ENCODE results near the gene ZIC2.

The ZIC2 gene

GRCh38 chr13:99988529-99989275, 7.1 kb downstream of the ZIC2 start:
- no peak for DNase-seq

DNA sequence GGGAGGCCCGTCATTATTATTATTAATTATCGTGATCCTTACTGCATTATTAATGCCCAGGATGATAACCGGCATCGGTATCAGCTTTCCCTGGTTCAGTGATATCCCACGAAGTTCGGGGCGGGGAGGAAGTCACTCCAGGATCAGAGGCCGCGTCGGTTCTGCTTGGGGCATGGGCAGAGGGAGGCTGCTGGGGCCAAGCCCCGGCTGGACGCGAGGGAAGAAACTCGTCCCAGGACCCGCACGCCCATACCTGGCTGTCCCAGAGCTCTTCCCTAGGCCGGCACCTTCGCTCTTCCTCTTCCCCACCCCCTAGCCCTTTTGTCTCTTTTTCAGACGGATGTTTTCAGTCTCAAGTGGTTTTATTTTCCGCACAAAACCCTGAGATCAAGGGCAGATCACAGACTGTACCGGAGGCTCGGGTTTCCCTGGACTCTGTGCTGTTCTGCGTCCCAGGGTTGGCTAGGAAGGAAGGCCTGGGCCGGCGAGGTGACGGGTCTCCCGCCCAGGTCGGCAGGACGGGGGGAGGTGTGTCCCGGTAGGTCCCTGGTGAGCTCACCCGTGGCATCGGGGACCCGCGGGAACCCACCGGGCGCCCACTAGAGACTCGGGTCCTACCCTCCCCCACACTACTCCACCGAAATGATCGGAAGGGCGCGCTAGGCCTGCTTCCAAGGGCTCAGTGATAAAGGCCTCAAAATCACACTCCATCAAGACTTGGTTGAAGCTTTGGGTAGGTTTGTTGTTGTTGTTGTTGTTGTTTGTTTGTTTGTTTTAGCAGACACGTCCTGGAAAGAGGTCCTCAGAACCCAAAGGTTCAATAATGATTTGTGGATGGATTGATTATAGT, 7.9 kb downstream of the ZIC2 start:
- DNase-seq = no peak

- no peak for DNase-seq
Observed at GRCh38 chr13:99990126-99990977, 8.8 kb downstream of the ZIC2 start.

DNA sequence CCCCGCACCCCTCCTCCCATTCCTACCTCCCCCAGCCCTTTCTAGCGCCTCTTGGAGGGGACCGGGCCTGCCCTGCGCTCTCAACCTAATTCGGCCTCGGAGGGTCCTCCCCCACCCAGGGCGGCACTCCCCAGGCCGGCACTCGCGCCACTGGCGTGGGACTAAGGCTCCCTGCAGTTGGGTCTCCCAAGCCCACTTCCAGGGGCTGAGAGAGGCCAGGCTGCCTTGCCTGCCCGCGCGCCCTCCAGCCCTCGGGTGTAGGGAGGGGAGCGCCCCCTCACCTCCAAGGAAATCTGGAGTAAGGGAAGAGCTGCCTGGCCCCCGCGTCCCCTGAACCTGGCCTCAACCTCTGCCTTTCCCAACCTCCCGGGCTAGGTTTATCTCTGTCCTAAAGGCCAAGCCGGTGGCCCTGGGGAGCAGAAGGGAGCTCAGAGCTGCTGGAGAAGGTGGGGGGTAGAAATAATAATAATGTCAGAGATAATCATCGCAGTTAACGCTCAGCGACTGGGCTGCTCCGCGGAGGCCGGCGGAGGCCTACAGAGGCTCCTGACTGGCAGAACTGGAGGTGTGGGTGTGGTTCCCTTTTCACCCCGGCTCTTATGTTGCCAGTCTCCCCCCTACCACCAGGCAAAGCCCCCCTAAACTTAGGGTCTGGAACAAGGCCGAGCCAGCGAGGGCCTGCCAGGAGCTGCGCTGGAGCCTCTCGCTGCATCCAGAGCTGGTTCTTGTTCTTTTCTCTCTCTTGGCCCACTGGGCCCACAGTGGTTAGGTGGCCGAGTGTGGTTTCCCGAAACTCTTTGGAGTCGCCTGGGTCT, 9.6 kb downstream of the ZIC2 start:
- DNase-seq = no peak

- no peak for DNase-seq
Observed at GRCh38 chr13:99991828-99992775, 10.5 kb downstream of the ZIC2 start.

- no peak for DNase-seq
Observed at GRCh38 chr13:99992949-99993351, 11.4 kb downstream of the ZIC2 start.

DNA sequence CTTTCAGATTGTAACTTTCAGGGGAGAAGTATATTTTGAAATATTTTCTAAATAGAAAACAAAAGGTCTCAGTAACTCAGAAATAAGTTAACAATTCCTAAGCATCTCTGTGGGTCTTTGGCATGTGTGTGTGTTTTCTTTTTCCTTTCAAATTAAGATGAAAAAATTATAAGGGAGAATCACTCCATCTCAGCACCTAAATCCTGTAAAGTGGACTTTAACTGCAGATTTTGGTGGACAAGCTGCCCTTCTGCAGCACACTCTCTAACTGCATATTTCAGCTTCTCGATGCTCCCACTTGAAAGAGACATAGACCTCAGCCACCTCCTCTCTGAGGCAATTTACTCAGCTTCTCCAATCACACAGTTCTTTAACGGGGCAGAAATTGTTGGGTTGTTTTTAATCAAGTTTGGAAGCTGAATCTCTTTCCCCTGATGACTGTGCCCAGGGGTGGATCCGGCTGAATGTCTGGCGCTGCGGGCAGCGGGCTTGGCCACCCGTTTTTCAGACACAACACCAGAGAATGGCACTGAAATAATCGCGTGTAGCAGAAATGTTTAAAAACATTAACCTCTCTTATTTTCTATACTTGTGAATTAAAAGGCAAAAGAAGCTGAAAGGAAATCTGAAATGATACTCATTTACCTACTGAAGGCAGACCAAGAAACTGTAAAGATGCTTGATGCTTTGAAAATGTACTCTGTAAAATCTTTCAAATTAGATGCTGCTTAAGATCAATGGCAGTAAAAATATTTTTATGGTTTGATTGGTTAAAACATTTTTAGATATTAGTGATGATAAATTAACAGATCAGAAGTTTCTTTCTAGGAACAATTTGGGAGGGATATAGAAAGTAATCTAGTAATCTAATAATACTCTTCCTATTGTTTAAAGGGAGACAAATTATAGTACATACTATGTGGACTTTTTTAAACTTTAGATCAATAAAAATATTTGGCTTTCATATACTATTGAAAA, 12.4 kb downstream of the ZIC2 start:
- DNase-seq = no peak

- no peak for DNase-seq
Observed at GRCh38 chr13:99994638-99995020, 13.0 kb downstream of the ZIC2 start.

GRCh38 chr13:99995104-99995588, 13.6 kb downstream of the ZIC2 start:
- peak; percentile 46 for DNase-seq

- no peak for DNase-seq
Observed at GRCh38 chr13:99995589-99996380, 14.2 kb downstream of the ZIC2 start.

- DNase-seq = peak; percentile 38
Observed at GRCh38 chr13:99996381-99996973, 14.9 kb downstream of the ZIC2 start.

DNA sequence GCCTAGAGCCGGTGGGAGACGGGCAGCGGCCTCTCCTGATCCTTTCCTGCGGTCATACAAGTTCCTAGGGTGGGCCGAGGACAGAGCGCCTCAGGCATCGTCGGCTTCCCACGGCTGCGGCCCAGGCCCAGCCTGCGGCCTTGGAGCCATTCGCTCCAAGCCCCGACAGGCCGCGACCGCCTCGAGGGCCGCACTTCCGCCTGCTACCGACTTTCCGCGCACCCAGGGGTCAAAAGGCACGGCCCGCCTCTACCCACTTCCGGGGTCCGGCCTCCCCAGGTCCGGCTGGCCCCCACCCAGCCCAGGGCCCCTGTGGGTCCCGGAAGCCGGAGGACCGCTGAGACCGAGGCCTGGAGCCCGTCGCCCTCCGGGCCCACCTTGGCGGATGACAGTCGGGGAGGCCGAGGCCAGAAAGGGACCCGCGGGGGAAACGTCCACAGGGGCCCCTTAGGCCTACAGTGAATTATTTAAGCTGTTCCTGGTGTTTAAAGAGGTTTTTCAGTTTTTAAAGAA, 16.2 kb downstream of the ZIC2 start:
- no peak for DNase-seq

GRCh38 chr13:99998261-99998660, 16.7 kb downstream of the ZIC2 start:
- DNase-seq = no peak

- DNase-seq = no peak
Observed at GRCh38 chr13:100014621-100015020, 33.0 kb downstream of the ZIC2 start.

GRCh38 chr13:100019780-100020356, 38.3 kb downstream of the ZIC2 start:
- no peak for DNase-seq

DNA sequence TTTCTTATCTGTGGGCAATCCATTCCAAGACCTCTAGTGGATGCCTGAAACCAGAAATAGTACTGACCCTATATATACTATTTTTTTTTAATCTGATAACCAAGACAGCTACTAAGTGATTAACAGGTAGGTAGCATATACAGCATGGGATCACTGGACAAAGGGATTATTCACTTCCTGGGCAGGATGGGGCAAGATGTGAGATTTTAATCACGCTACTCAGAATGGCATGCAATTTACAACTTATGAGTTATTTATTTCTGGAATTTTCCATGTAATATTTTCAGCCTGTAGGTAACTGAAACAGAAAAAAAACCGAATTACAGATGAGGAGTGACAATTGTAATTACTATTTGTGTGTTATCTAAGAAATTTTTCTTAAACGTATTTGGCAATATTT, 41.2 kb downstream of the ZIC2 start:
- DNase-seq = no peak

DNA sequence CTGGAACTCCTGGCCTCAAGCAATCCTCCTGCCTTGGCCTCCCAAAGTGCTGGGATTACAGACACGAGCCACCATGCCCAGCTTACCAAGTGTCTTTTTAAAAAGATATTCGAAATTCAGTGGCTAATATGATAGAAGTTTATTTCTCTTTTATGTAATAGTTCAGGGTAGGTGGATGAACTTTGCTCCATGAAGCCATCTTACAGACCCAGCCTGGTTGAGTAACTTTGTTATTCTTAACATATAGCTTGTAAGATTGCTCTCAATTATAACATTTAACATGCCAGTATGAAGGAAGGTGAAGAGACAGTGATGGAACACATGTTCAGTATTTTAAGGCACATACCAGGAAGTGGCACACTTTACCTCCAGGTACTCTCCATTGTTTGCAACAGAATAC, 42.4 kb downstream of the ZIC2 start:
- DNase-seq = no peak

GRCh38 chr13:100029933-100030332, 48.3 kb downstream of the ZIC2 start:
- DNase-seq = no peak
